NCI-H446 treated with DMSO at 0.1 percent for 48 hours (cell line): ENCODE results near the gene BARX2.

ENCODE experiments used
- DNase-seq: peaks from one replicate; lab custom pipeline; 2025; lab: John Stamatoyannopoulos, UW

The BARX2 gene

DNA sequence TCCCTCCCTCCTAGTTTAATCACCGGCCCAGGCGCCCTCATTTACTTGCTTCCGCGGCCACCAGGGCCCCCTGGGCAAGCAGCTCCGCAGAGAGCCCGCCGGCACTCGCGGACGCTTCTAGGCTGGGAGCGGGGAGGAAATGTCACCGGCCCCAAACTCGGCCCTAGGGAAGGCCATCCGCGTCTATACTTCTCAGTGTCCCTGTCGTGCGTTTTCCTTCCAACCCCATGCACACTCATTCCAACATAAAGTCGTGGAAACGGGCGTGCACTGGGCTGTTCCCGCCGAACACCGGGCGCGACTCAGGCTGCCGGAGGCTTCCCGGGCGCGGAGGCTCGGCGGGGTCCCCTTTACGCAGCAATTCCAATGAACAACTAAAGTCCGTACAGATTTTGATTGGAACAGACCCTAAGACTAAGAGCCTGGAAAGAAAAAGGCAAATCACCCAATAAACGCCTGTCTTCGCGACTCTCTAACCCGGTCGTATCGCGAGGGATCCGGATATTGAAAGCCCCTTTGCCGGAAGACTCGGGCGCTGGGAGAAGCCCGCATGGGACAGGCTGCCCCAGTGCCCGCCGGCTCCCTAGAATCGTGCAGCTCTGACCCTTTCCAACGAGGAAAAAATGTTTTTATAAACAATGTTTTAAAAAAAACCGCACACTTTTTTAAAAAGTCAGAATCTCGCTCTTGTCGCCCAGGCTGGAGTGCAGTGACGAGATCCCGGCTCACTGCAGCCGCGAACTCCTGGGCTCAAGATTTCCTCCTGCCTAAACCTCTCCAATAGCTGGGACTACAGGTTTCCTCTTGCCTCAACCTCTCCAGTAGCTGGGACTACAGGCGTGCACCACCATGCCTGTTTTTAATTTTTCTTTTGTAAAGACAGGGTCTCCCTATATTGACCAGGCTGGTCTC lies 1.3 kb upstream of the BARX2 start:
- no peak for DNase-seq

DNA sequence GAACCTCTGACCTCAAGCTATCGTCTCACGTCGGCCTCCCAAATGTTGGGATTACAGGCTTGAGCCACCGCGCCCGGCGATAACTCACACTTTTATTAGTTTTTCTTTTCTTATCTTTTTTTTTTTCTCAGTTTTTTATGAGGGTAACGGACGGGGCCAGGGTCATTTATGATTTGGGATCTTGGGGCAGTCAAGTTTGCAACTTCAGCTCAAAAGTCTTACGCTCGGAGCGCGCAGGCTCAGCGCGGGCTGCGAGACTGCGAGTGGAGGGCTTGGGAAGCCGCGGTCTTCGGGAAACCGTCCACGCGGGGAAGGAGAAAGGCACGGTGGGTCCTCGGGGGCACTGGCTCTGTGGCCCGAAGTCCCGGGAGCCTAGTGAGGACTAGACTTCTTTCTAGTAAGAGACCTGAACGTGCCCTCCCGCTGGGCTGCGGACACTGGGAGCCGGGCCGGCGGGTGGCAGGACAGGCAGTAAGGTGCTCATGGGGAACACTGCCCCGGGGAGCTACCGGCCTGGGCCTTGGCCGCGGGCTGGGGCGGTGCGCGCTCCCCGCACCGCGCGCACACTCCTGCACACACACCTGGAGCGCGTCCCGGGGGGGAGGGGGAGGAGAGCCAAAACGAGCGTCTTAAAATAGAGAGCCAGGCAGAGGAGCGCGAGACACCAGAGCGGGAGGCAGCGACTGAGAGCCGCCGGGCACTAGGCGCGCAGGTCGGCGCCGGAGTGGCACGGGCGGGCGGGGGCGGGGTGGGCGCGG lies 476 bp upstream of the BARX2 start:
- no peak for DNase-seq

DNA sequence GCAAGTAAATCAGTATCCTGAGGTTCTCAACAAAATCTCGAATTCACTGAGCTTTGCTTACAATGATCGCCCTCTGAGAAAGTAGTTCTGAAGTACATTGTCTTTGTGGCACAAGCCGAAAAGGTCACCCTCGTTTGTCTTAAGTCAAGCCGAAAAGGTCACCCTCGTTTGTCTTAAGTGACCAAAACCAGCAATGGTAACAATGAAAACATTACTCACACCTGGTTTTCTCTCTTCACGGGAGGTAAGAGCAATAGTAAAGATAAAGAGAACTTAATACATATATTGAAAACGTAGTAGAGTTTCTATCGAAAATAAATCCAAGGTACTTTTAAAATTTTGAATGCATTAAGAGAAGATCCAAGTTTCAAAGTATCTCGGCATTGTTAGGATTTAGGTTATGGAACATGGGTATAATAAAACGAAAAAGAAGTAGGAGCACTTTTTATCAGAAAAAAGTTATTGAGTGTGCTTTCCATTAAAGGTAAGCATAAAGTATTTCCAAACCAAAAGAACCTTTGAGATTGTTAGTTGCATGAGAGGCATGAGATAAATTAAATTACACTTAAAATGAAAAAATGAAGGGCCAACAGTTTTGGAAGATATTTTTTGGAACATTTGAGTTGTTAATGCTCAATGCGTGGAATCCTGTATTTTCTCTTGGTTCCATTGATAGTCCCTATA lies 1.2 kb downstream of the BARX2 start:
- DNase-seq: no peak

DNA sequence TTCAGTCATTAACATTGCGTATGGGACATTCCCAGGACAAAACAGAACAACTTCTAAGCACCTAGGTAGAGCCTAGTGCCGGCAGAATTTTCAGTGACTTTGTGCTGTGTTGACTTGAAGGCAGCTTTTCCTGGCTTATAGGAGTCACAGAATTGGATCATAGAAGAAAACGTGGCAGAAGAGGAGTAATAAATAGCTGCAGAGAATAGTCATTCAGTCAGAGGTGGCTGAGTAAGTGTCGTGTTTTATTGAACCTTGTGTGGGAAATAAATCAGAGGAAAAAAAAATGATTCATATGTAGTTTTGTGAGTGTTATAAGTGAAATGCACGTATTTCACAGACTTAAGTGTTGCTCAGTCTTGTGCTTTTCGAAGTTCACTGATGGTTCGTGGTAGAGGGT lies 2.1 kb downstream of the BARX2 start:
- DNase-seq: no peak

DNA sequence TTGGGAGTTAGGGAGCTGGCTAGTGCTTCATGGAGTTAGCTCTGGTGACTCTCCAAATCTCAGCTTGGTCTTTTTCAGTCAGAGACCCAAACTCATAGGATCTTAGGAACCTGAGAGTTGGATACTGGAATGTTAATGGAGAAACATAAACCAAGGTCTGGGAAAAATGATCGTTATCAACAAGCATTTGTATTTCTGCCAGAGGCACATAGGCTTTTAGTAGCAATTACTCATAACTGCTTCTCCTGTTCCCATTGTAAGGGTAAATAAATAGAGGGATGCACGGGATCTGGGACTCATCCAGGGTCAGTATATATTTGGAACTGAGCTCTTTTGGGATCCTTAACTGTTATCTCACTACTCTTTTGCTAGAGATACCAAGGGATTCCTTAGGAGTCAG lies 4.8 kb downstream of the BARX2 start:
- no peak for DNase-seq

DNA sequence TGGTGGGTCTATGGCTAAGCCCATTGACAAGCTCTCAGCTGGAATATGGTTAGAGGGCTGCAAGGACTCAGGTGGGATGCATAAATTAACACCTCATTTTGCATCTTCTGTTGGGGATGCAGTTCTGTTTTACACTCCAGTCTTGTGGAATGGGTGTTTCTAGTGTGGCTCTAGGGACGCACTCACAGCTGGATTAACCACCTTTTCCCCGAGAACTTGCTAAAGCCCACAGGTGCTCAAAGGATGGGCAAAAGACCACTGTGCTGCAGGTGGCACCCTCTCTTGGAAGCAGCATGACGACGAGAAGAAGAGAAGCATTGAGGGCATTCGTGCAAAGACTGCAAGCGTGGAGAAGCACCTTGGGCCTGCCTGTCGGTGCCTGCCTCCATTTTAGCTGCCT lies 6.9 kb downstream of the BARX2 start:
- DNase-seq: no peak

DNA sequence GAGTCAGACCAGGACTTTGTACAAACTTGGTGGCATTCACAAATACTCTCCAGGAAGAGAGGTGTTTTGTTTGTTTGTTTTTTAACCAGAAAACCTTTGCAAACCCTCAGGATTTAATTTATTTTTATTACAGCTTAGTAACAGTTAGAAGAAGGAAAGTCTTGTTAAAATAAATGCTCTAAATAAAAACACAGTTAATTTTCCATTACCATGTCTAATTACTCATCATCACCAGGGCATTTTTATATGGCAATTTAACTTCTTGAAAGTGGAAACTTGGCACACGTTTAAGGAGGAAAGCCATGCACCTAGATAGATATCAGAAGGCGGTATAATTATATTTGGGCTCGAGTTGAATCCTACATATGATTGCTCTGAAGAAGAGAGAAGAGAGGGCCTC lies 7.4 kb downstream of the BARX2 start:
- no peak for DNase-seq

DNA sequence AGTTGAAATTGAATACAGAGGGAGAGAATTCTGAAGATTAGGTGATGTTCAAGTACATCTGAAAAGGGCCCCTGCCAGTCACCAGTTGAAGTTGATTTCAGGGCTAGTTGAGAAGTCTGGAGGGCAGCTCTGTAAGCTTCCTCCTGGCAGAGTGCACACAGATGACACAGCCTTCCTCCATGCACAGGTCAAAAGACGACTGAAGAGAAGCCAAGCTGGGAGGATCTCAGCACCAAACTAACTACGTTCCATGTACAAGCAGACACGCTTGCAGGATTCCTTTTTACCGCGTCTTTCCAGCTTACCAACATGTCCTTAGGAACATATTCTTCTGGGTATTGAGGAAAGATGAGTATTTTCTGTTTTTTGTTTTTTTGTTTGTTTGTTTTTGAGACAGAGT lies 7.9 kb downstream of the BARX2 start:
- no peak for DNase-seq

DNA sequence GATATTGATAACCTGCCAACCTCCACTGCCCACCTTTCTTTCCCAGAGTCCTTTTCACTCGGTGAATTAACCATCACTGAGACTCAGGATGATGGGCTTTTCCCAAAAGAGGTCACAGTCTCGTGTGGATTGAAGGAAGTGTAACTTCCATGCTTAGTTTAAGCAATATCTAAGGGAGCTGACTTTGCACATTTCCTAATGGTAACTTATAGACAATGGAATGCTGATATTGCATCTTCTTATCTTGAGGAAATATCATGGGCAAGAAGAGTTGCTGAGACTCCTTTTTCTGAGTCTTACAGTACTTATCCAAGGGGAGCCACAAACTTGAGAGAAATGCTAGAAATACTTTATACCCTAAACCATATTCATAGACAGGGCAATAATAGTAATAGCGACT lies 8.8 kb downstream of the BARX2 start:
- DNase-seq: no peak

DNA sequence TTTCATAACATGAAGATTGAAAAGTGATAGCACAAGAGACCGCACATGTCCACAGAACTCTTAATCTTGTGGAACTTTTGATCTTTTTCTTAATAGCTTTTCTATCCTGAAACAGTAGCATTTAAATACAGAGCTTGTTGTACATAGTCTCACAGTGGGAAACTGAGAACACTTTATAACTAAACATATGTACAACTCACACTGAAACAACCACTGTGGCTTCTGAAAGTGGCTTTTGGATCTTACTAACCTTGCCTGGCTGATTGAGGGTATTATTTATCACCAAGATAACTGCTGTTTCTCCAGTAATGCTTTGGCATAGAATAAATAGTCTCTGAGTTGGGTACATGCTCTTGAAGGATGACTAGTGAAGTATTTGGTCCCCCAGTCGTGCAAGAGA lies 10.2 kb downstream of the BARX2 start:
- no peak for DNase-seq

DNA sequence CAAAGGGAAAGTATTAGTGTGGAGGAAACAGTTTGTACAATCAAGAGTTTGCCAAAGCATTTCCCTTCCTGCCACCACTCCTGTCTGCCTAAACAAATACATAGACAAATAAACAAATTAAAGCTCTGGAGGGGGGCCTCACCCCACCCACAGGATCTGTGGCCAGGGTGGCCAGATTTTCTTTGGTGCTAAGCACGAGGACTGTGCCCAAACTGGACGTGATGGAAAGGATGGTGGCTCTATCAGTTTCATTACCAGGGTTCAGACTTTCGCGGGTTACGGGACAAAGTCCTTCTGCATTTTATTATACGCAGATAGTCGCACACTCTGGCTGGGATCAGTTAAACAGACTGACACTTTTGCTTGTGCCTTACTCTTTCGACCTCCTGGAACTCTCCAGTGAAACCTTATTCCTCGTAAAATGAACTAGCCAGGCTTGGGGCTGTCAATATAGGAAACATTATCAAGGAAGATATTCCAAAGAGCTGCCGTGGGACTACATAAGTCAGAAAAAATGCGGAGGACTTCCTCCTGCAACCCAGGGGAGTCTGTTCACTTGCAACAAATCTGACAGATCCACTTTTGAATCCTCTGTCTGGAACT lies 11.2 kb downstream of the BARX2 start:
- DNase-seq: no peak

DNA sequence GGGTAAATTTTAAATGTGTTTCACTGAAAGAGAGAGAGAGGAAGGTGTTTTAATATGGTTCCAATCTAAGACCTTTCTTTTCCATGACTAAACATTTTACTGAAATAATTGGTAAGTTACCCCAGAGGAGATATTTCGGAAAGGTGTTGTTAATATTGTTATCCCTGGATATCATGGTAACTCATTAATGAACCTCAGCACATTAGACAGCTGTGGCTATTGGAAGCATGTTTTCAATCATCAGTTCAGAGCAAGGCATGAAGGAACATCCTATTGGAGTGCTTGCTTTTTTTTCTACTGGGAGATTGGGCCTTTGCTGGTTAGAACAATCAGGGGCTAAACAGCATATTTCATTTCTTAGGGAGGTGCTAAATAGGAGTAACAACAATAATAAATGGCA lies 11.8 kb downstream of the BARX2 start:
- DNase-seq: no peak

DNA sequence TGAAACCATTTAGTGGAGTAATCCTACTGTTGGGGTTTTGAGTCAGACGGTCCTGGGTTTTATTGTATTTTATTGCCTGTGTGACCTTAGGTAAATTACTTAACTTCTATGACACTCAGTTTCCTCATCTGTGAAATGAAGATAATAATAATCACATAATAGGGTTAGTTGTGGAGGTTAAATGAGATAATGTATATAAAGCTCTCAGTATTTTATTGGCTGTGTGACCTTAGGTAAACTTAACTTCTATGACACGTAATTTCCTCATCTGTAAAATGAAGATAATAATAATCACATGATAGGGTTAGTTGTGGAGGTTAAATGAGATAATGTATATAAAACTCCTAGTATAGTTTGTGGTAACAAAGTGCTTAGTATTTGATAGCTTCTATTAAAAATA lies 13.2 kb downstream of the BARX2 start:
- DNase-seq: no peak

DNA sequence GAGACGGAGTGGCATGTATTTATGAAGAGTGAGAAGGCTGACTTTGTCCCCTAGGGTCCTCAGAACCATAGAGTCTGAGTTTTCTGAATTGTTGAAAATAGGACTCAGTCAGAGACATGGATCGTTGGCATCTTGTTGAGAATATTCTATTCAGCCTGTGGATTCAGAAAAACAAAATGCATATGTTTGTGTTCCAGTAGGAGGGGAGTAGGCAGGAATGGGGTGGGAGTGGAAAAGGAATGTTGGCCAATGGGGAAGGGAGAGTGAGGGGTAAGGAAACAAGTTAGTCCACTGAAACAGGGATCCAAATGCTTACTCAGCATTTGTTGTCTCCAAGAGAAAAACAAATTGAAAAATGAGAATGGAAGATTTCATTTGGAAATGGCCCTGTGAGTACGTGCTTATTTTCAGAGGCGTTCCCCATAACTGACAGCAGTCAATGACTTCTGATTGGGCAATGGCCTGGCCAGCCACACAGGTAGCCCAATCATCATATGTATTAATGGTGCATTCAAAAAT lies 14.7 kb downstream of the BARX2 start:
- DNase-seq: no peak

DNA sequence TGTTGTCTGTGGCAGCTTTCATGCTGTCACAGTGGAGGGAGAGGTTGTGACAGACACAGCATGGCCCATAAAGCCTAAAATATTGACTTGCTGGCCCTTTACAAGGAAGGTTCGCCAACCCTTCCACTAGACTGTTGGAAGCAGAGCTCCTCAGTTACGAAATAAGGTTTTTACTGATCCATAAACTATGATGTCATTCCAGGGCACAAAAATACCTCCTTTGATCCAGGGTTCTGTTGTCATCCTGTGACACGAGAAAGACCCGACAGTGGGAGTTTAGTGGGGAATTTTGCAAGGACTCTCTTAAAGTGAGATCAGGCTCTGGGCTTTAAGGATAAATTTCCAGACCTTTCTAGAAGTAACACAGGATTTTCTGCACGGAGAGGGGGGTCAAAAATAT lies 15.7 kb downstream of the BARX2 start:
- no peak for DNase-seq

DNA sequence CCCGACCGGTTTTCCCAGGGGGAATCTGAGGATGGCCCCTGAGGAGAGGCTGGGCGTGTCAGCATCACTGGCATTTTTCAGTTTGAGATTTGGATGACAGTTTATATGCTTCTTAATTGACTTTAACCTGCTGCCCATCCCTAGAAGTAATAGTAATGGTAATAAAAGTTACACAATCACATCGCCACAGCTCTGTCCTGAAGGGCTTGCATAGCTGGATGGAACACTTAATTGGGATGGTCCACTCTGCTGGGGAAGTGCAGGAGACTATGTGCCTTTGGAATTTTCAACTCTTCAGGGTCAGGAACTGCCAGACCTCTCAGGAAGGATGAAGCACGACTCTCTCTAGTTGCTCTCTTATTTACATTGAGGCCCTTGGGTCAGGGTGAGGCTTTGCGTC lies 16.2 kb downstream of the BARX2 start:
- no peak for DNase-seq

DNA sequence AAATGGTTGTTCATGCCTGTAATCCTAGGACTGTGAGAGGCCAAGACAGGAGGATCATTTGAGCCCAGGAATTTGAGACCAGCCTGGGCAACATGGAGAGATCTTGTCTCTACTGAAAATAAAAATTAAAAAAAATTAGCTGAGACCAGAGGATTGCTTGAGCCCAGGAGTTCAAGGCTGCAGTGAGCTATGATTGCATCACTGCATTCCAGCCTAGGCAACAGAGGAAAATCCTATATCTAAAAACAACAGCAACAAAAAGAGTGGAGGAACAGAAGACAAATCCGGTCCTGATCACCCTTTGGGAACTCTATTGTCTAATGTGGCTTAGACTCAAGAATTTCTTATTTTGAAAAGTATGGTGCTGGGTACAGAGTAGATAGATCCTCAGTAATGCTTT lies 17.3 kb downstream of the BARX2 start:
- no peak for DNase-seq

DNA sequence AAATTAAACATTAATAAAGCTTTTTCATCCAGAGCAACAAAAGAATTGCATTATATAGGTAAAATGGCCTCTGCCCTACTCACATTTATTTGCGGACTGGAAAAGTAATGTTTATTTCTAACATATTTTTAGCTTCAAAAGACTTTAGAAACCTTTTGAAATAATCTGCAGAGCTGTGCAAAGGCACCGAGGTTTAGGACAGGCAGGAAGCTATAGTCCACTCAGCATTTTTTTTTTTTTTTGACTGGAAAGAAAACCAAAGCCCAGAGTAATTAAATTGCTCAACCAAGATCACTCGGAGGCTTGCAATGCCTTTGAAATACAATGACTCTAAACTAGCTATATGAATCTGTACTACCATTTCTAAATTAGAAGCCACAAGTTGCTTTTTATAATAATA lies 19.1 kb downstream of the BARX2 start:
- no peak for DNase-seq

DNA sequence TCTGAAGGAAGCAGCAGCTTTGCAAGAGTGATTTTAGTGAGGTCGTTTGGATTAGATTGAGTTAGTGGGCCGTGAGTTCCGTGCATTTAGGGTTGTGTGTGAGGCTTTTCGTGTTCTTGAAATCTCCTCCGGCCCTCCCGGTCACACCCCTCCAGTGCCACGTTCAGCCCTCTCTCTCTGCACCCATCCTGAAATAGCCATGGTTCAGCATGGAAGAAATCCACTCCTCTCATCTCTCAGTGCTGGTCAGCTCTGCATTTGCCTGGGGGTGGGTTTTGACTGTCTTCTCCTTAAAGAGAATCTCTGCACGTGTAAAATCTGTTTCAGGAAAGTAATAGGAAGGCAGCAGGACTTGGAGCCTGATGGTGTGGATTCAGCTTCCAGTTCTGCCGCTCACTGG lies 19.8 kb downstream of the BARX2 start:
- no peak for DNase-seq

DNA sequence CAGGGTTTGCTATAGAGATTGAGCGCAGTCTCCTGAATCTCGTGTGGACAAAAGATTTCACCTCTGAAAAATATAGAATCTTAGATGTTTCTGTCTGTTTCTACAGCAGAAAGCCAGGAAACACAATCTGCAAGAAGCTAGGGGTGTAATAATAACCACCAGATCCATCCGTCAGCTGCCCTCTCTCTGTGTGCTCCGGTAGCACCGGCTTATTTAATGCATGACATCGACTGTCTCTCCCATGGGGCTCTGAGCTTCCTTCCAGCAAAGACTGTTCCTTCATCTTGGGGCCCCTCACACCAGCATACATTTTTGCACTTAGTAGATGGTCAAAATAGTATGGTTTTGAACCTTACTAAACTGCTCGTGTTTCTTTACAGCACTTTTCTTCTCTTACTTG lies 20.2 kb downstream of the BARX2 start:
- DNase-seq: no peak

DNA sequence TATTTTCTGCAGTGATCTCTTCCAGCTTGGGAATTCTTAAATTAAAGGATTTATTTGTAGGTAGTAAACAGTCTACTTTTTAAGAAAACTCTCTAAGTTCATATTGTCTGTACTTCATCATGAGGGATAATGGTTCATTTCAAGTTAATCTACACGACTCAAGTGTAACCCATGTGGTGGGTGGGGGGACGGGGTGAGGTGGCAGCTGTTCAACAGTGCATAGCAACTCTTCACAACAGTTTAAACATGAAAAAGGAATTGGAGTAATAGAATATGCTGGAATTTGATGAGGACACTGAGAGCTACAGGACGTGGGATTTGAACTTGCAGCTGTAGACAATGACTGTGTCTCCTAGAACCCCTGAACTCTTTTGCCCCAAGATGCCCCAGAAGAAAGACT lies 20.8 kb downstream of the BARX2 start:
- no peak for DNase-seq
